Medulla oblongata (tissue), 1 donor: ENCODE measurements around the gene FASTKD3.
"Not testable (repeated sequence)": the region's sequence is repeated elsewhere in the genome, so short reads cannot be mapped to it uniquely, and the experiment has no call there.

Experiments
- DNase-seq: peaks from one replicate; pipeline ENCODE4 v3.0.0-alpha.2; 2015; ENCODE audit errors: extremely low spot score

Gene FASTKD3, protein sequence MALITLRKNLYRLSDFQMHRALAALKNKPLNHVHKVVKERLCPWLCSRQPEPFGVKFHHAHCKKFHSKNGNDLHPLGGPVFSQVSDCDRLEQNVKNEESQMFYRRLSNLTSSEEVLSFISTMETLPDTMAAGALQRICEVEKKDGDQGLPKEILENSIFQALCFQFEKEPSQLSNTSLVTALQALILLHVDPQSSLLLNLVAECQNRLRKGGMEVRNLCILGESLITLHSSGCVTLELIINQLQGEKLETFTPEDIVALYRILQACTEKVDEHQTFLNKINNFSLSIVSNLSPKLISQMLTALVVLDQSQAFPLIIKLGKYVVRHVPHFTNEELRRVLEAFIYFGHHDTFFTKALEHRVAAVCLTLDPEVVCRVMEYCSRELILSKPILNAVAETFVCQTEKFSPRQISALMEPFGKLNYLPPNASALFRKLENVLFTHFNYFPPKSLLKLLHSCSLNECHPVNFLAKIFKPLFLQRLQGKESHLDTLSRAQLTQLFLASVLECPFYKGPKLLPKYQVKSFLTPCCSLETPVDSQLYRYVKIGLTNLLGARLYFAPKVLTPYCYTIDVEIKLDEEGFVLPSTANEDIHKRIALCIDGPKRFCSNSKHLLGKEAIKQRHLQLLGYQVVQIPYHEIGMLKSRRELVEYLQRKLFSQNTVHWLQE

GRCh38 chr5:7868773-7869473 lies at the start of gene FASTKD3, which contains the start of gene MTRR:
TSS of gene FASTKD3 (minus strand) at chr5:7869031. CDS start at chr5:7868083, 948 bp downstream.
TSS of gene MTRR (plus strand) at chr5:7869148. CDS start at chr5:7870795, 1,647 bp downstream.
- peak; percentile 95 for DNase-seq

DNA sequence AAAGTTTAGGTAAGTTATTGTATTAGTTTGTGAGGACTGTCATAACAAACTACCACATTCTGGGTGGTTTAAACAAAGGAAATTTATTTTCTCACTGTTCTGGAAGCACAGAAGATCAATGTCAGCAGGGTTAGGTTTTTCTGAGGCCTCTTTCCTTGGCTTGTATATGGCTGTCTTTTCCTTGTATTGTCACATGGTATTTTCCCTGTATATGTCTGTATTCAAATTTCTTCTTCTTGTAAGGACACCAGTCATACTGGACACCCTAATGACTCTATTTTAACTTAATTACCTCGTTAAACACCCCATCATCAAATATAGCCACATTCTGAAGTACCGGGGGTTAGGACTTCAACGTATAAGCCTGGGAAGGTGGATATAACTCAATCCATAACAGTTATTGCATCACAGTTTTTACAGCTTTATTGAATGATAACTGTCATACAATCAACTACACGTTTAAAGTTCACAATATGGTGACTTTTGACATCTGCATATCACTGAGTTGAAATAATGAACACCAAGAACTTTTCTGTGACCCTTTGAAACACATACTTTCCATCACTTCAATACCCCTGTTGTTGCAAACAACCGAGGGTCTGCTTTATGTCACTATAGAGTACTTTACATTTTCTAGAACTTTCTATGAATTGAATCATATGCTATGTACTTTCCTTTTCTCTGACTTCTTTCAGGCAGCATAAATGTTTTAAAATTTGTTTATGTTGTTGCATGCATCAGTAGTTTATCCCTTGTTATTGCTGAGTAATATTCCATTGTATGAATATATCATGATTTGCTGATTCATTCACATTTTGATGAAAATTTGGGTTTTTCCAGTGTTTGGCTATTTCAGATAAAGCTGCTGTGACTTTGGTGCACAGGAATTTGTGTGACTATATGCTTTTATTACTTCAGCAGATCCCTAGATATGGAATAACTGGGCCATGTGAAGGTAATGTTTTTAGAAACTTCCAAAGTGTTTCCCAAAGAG lies 48.6 kb upstream of the FASTKD3 start:
- DNase-seq = no peak

DNA sequence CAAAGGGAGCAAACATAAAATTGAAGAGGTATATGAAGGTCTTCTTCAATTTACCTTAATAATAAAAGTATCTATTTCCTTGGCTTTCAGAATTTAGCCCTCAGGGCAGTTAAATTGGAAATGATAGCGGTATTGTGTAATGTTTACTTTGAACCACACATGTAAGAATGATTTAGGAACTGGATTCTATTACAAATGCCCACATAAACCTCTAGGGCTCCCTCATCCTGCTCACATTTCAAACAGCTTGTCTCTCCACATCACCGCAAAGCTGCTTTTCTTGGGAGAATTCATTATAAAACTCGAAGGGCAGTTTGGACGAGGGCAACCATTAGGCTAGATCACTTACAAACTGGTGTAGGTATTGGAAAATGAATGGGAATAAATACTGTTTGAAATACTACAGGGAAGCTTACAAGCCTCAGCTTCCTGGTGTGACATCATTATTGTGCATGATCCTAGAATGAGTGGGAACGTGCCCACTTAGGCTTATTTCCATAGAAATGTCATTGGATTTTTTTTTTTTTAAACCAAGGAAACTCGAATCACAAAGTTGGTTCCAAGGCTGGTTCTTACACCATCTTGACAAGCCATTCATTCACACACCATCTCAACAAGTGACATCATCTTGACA lies 47.5 kb upstream of the FASTKD3 start:
- DNase-seq = no peak

DNA sequence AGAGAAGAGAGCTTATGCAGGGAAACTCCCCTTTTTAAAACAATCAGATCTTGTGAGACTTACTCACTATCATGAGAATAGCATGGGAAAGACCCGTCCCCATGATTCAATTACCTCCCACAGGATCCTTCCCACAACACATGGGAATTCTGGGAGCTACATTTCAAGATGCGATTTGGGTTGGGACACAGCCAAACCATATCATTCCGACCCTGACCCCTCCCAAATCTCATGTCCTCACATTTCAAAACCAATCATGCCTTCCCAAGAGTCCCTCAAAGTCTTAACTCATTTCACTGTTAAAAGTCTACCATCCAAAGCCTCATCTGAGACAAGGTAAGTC lies 42.6 kb upstream of the FASTKD3 start:
- DNase-seq = not testable (repeated sequence)

GRCh38 chr5:7910738-7911428 lies 42.1 kb upstream of the FASTKD3 start:
- no peak for DNase-seq

- DNase-seq = no peak
Measured at GRCh38 chr5:7908317-7908716, 39.5 kb upstream of the FASTKD3 start.

DNA sequence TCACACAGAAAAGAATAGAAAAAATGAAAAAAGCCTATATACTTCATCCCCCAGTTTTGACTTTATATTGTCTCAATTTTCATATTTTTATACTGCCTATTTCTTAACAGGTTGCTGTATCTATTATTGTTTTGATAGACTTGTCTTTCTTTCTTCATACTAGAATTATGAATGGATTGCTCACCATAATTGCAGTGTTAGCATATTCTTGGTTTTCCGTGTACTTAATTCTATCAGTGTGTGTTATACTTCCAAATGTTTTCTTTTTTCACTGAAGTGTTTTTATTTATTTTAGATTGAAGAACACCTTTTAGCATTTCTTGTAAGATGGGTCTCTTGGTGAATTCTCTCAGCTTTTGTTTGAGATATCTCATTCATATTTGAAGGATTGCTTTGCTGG lies 38.8 kb upstream of the FASTKD3 start:
- no peak for DNase-seq

GRCh38 chr5:7904170-7904569 lies 35.3 kb upstream of the FASTKD3 start:
- DNase-seq = no peak

DNA sequence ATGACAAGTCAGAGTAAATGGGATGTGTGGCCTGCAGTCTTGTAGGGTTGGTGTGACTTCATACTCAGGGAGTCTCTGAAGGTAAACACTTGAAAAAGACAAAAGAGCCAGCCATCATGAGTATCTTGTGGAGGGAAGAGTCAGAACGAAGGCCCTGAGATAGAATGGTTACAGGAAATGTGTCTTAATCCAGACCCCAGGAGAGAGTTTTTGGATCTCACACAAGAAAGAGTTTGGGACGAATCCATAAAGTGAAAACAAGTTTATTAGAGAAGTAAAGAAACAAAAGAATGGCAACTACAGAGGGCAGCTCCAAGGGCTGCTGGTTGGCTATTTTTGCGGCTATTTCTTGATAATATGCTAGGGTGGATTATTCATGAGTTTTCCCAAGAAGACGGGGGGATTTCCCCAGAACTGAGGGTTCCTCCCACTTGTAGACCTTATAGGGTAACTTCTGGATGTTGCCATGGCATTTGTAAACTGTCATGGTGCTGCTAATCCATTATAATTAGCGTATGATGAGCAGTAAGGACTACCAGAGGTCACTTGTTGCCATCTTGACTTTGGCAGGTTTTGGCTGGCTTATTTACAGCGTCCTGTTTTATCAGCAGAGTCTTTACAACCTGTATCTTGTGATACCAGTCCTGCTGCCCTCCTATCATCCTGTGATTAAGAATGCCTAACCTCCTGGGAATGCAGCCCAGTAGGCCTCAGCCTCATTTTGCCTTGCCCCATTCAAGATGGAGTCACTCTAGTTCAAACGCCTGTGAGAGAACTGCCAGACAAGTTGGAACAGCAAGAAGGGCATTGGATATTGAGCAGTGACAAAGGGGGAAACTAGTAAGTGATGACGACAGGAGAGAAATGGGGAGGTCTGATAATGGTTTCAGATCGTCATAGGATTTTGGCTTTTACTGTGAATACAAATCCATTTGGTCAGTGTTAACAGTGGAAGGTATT lies 34.1 kb upstream of the FASTKD3 start:
- DNase-seq = no peak

DNA sequence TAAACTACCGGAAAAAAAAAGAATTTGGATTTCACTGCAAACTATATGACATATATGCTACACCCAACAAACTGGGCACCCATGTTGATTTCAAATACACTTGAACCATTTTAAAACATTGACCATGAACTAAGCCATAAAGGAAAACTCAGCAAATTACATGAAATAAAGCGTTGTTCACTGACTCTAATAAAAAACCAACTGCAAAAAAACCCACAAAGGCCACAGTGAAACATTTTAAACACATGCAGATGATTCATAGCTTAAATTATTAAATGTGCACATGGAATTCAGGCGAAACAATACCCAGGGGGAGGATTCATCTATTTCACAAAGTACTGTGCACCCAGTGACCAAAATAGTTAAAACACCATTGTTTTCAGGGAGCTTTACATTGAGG lies 33.4 kb upstream of the FASTKD3 start:
- DNase-seq = no peak

DNA sequence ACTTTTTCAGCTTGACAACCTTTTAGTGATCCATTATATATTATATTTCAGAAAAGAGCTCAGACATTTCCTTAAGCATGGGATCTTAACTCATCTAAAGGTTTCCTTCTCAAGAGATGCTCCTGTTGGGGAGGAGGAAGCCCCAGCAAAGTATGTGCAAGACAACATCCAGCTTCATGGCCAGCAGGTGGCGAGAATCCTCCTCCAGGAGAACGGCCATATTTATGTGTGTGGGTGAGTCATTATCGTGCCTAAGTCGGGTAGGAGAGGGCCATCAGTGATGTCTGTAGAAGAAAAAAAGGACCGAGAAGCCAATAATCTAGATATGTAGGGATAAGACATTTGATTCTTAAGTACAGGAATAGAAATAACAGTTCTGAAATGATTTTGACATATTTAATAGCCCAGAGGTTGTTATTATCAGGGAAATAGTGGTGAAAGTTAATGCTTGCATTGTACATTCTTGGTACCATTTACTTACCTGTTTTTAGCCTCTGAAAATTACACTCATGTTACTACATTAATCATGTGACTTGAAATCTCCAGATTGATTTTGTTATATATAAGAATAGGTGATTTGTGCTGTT lies 28.3 kb upstream of the FASTKD3 start:
- DNase-seq = no peak

- no peak for DNase-seq
Measured at GRCh38 chr5:7894860-7895259, 26.0 kb upstream of the FASTKD3 start.

DNA sequence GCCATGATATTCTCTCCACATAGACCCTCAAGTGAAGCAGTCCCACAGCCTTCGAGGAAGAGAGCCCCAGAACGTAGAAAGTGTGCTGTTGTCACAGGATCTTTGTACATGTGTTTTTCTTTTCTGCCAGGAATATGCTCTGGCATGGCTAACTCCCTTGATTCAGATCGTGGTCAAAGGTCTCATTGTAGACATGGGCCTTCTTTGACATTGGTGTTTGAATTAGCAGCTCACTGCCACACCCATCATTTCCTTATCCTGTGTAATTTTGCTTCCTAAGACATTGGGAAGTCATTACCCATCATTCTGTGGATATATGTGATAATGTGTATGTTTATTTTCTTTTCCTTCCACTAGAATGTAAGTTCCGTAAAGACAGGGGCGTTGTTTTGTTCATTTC lies 25.6 kb upstream of the FASTKD3 start:
- no peak for DNase-seq

- no peak for DNase-seq
Measured at GRCh38 chr5:7888901-7889300, 20.1 kb upstream of the FASTKD3 start.

DNA sequence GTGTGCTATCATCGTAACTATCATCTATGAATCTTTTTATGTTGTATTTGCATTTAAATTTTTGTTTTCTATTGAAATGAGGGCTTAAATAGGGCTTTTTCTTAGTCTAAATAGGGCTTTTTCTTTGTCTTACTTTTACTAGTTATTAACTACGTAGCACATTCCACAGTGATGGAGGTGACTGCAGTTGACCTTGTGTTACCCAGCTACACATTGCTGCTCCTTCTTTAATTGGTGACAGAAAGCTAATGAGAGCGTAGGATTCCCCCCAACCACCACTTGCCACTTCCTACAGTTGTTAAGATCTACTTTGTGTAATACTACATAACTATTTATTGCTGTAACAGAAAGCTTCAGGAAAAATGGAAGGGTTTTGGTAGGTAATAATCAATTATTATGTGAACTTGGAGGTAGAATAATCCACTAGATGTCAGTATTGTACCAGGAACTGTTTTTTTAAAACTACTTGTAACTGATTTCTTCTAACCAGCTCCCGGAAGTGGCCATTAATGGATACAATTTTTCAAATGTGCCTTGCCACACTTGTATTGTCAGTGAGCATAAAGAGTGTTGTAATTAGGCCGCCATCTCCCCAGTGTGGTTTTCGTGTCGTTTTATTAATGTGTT lies 18.1 kb upstream of the FASTKD3 start:
- DNase-seq = peak; percentile 70

DNA sequence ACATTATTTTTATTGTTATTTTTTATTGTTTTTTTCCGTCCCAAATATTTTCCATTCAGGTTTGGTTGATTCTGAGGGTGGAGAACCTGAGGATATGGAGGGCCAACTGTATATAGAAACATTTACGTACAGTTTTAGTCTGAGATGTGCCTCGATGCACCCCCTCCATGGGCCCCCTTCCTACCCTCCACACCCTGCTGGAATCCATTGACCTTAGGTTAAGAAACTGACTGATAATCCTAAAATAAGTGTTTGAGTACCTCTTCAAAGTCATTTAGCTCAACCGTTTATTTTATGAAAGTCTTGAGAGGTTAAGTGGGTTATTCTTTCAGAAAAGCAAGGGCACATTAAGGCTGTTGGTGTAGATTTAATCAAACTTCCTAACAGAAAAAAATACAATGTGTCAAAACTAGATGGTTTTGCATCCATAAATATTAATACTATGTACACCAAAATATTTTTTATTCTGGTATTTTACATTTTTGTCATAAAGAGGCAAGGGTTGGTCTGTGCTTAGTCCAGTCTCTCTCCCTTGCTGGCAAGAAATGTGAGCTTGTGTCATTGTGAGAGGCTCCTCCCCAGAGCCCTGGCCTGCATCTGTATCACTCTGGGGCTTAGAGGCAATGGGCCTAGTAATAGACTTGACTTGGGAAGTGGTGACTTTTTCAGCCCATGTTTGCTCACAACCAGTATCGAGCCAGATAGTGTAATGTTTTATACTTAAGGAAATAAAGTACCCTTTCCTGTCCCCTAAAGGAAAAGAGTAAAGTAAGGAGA lies 15.8 kb upstream of the FASTKD3 start:
- peak; percentile 84 for DNase-seq

GRCh38 chr5:7882926-7883325 lies 14.1 kb upstream of the FASTKD3 start:
- DNase-seq = no peak

- peak; percentile 88 for DNase-seq
Measured at GRCh38 chr5:7881816-7882215, 13.0 kb upstream of the FASTKD3 start.
